HG02610 (cell line): Measurements from ENCODE around the gene LRRC36.
A peak's percentile ranks its signal among the peaks of the same experiment; 100 is the strongest.

ENCODE experiments used
- ATAC-seq: cut with Tn5 transposase; IDR thresholded peaks from one replicate; pipeline ENCODE4 v1.9.1; 2021; ENCODE audit warnings: mild to moderate bottlenecking, moderate library complexity; ENCODE audit not compliant: unreplicated experiment

Gene LRRC36

GRCh38 chr16:67291461-67291860 lies 35.2 kb upstream of the LRRC36 start:
- no peak for ATAC-seq

GRCh38 chr16:67294171-67294757 lies 32.4 kb upstream of the LRRC36 start:
- no peak for ATAC-seq

GRCh38 chr16:67294938-67295361 lies 31.7 kb upstream of the LRRC36 start:
- no peak for ATAC-seq

GRCh38 chr16:67296420-67296819 lies 30.2 kb upstream of the LRRC36 start:
- ATAC-seq, result no peak

- no peak for ATAC-seq
These were observed 28.3 kb upstream of the LRRC36 start for GRCh38 chr16:67298277-67298676.

- ATAC-seq, result no peak
These were observed 27.3 kb upstream of the LRRC36 start for GRCh38 chr16:67299269-67299668.

- ATAC-seq, result no peak
These were observed 25.4 kb upstream of the LRRC36 start for GRCh38 chr16:67301080-67301782.

- ATAC-seq, result no peak
These were observed 24.5 kb upstream of the LRRC36 start for GRCh38 chr16:67302076-67302475.

- no peak for ATAC-seq
These were observed 23.6 kb upstream of the LRRC36 start for GRCh38 chr16:67302970-67303369.

- no peak for ATAC-seq
These were observed 22.6 kb upstream of the LRRC36 start for GRCh38 chr16:67304020-67304419.

GRCh38 chr16:67305216-67306071 lies 21.2 kb upstream of the LRRC36 start:
- ATAC-seq, result no peak

GRCh38 chr16:67310561-67310960 lies 16.1 kb upstream of the LRRC36 start:
- ATAC-seq, result no peak

- ATAC-seq, result peak; percentile 93
These were observed 14.8 kb upstream of the LRRC36 start for GRCh38 chr16:67311607-67312488.

GRCh38 chr16:67312719-67313118 lies 13.9 kb upstream of the LRRC36 start:
- ATAC-seq, result no peak

- ATAC-seq, result no peak
These were observed 8.8 kb upstream of the LRRC36 start for GRCh38 chr16:67317853-67318252.

GRCh38 chr16:67326115-67326471 lies 522 bp upstream of the LRRC36 start:
- no peak for ATAC-seq

- no peak for ATAC-seq
These were observed 1.1 kb downstream of the LRRC36 start for GRCh38 chr16:67327743-67328142.

- no peak for ATAC-seq
These were observed 3.3 kb downstream of the LRRC36 start for GRCh38 chr16:67329901-67330300.

- ATAC-seq, result no peak
These were observed 6.7 kb downstream of the LRRC36 start for GRCh38 chr16:67333315-67333714.

- ATAC-seq, result no peak
These were observed 9.5 kb downstream of the LRRC36 start for GRCh38 chr16:67336116-67336515.

GRCh38 chr16:67336648-67337047 lies 10.0 kb downstream of the LRRC36 start:
- no peak for ATAC-seq
